ENCODE data around the gene ARHGEF4. TPM values are rescaled to one million over a fixed set of nuclear protein-coding genes. Genes with fewer than 3 reads are reported as not detected.

ARHGEF4 gene
- total and polyA plus RNA-seq, 2 donors from 2014 or later, result 0.90 to 0.94 TPM

DNA sequence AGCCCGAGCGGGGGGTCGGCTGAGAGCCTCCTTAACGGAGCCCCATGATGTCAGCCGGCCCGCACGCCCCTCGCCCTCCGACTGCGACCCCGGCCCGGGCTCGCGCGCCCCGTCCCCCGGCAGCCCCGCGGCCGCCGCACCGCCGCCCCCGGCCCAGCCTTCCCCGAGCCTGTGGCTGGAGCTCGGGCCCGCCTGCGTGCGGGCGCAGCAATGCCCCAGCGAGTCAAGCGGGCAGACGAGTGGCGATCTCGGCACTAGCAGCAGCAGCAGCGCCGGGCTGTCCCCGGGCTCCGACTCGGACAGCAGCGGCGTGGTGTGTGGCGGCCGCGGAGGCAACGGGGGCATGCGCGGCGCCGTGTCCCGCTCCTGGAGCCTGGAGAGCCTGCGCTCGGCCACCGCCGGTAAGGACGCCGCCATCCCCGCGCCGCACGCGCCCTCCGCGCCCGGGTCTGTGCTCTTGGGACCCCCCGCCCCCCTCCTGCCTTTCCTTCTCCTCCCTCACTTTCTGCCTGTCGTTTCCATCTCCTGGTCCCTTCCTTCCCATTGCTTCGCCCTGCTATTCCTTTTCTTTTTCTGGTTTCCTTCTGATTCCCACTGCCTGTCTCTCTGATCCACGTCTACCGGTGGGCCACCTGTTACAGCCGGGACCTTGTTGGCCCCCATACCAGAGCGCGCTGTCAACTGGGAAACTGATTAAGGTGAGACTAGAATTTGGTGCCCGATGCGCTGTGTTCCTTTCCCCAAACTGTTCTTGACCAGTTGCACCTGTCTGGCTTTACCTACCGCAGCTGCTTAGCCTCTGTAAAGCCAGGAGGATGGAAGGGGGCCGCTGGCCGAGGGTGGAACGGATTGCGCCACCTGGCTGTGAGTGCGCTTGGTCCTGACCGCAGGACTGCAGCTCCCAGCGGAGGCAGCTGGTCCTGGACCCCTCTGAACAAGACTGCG, 127.4 kb downstream of the ARHGEF4 start:
- Histone ChIP-seq H3K4me3 (ENCODE audit: low read length in 3 of 3) (peak overlapping the region in 1 of 3 donors; percentile 41), H3K27ac (ENCODE audit: low read depth in 2 of 2, low read length in 2 of 2) (no peak overlapping the region), H3K4me1 (ENCODE audit: control insufficient read depth in 2 of 3, insufficient read depth in 2 of 3, low read depth in 1 of 3, low read length in 3 of 3) (peaks cover 0 to 4% (median 0%) of the 10 kb centered on the region in 3 donors), H3K27me3 (ENCODE audit: control insufficient read depth, insufficient read depth, low read length) (peaks cover 24% of the 10 kb centered on the region), H3K9me3 (ENCODE audit: control insufficient read depth in 2 of 3, insufficient read depth in 1 of 3, low read length in 3 of 3) (no peaks in the 10 kb centered on the region), H3K36me3 (ENCODE audit: control insufficient read depth in 2 of 3, insufficient read depth in 3 of 3, low read length in 3 of 3) (no peaks in the 10 kb centered on the region), H3K9ac (ENCODE audit: low read length in 3 of 3) (no peak overlapping the region)
- intact Hi-C loops (cut with DNase I), result no loop called here
- FAIRE-seq (no peak), DNase-seq (peak in 4 of 5 donors; percentile 65 to 76 (median 71))
- no peak for TF ChIP-seq CTCF (IDR thresholded peaks at IDR 0.05; ENCODE audit: borderline replicate concordance, extremely low read depth, insufficient read depth)

GRCh38 chr2:130964931-130965330, 128.2 kb downstream of the ARHGEF4 start:
- peaks cover 24% of the 10 kb centered on the region for H3K27me3 ChIP-seq (ENCODE audit: control insufficient read depth, insufficient read depth, low read length)
- peaks cover 0 to 4% (median 0%) of the 10 kb centered on the region in 3 donors for H3K4me1 ChIP-seq (ENCODE audit: control insufficient read depth in 2 of 3, insufficient read depth in 2 of 3, low read depth in 1 of 3, low read length in 3 of 3)
- intact Hi-C loops (cut with DNase I), result no loop called here
- no peak overlapping the region for H3K9ac ChIP-seq (ENCODE audit: low read length in 3 of 3)
- no peak for FAIRE-seq
- no peak for TF ChIP-seq CTCF (IDR thresholded peaks at IDR 0.05; ENCODE audit: borderline replicate concordance, extremely low read depth, insufficient read depth)
- H3K9me3 ChIP-seq (ENCODE audit: control insufficient read depth in 2 of 3, insufficient read depth in 1 of 3, low read length in 3 of 3), result no peaks in the 10 kb centered on the region
- no peaks in the 10 kb centered on the region for H3K36me3 ChIP-seq (ENCODE audit: control insufficient read depth in 2 of 3, insufficient read depth in 3 of 3, low read length in 3 of 3)
- DNase-seq, result no peak
- no peak overlapping the region for H3K27ac ChIP-seq (ENCODE audit: low read depth in 2 of 2, low read length in 2 of 2)
- no peak overlapping the region for H3K4me3 ChIP-seq (ENCODE audit: low read length in 3 of 3)

DNA sequence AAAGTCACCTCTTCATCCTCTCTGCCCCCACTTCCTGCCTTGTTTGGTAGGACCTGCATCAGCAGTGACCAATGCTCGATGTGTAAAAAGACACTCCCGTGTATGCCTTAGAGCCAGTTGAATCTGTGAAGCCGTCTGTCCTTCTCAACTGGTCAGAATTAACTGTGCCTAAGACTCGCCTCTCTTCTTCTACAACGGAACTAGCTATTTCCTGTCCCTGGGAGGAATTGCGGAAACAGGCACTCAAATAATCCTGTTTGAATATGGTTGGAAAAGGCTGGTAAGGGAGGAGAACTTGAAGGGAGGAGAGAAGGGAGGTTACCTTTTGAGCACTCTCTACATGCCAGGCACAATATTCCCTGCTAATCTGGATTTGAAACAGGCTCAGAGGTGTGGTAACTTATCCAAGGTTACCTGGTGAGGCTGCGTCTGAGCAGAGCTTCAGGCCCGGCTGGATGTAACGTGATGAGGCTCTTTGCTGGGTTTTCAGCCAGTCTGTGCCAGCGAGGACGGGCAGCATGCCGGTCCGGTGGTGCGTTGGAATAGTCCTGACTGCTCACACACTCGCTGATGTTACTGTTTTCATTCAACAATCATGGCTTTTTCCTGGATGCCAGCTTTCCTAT, 129.5 kb downstream of the ARHGEF4 start:
- H3K27me3 ChIP-seq (ENCODE audit: control insufficient read depth, insufficient read depth, low read length), result peaks cover 24% of the 10 kb centered on the region
- H3K9me3 ChIP-seq (ENCODE audit: control insufficient read depth in 2 of 3, insufficient read depth in 1 of 3, low read length in 3 of 3), result no peaks in the 10 kb centered on the region
- peak in 1 of 5 donors; percentile 2 for DNase-seq
- no peak overlapping the region for H3K9ac ChIP-seq (ENCODE audit: low read length in 3 of 3)
- no peak for TF ChIP-seq CTCF (IDR thresholded peaks at IDR 0.05; ENCODE audit: borderline replicate concordance, extremely low read depth, insufficient read depth)
- no peak overlapping the region for H3K4me3 ChIP-seq (ENCODE audit: low read length in 3 of 3)
- H3K4me1 ChIP-seq (ENCODE audit: control insufficient read depth in 2 of 3, insufficient read depth in 2 of 3, low read depth in 1 of 3, low read length in 3 of 3), result peaks cover 0 to 4% (median 0%) of the 10 kb centered on the region in 3 donors
- intact Hi-C loops (cut with DNase I), result no loop called here
- H3K27ac ChIP-seq (ENCODE audit: low read depth in 2 of 2, low read length in 2 of 2), result no peak overlapping the region
- no peak for FAIRE-seq
- no peaks in the 10 kb centered on the region for H3K36me3 ChIP-seq (ENCODE audit: control insufficient read depth in 2 of 3, insufficient read depth in 3 of 3, low read length in 3 of 3)

Data from kidney (tissue), 14 donors.